ENCODE measurements around the gene VWF.
"Not testable (repeated sequence)": the region's sequence is repeated elsewhere in the genome, so short reads cannot be mapped to it uniquely, and the experiment has no call there.

VWF gene

GRCh38 chr12:6029401-6029800 is 95.1 kb downstream of the VWF start:
- Histone ChIP-seq H3K4me2 (ENCODE audit: low read depth, low read length) (no peak overlapping the region), H3K9me3 (replicated peaks; ENCODE audit: insufficient read depth, low read length) (no peaks in the 10 kb centered on the region), H3K27me3 (replicated peaks; ENCODE audit: insufficient read depth, low read length) (no peaks in the 10 kb centered on the region), H3K9me2 (replicated peaks; ENCODE audit: insufficient read depth, low read length) (no peaks in the 10 kb centered on the region), H3K79me2 (ENCODE audit: low read length) (no peaks in the 10 kb centered on the region), H3K9ac (ENCODE audit: low read length) (no peak overlapping the region), H2AFZ (ENCODE audit: low read length) (no peak overlapping the region), H3K27ac (ENCODE audit: low read length) (no peak overlapping the region), H3F3A (ENCODE audit: insufficient read depth, low read length) (no peaks in the 10 kb centered on the region), H3K4me1 (ENCODE audit: low read length) (no peaks in the 10 kb centered on the region), H4K20me1 (ENCODE audit: insufficient read depth, low read length) (no peaks in the 10 kb centered on the region), H3K4me3 (ENCODE audit: low read length) (no peak overlapping the region), H3K36me3 (replicated peaks; ENCODE audit: insufficient read depth, low read length) (no peaks in the 10 kb centered on the region)
- DNase-seq, result no peak
- TF ChIP-seq EZH2phosphoT487 (IDR thresholded peaks at IDR 0.05; ENCODE audit: low read length) (no peak), EZH2 (optimal IDR thresholded peaks at IDR 0.05; ENCODE audit: low read depth, low read length) (no peak), CTCF (IDR thresholded peaks at IDR 0.05; ENCODE audit: low read length) (no peak)

- H3K4me1 ChIP-seq (ENCODE audit: low read length), result no peaks in the 10 kb centered on the region
Observed at GRCh38 chr12:6026998-6027397, 97.5 kb downstream of the VWF start.

GRCh38 chr12:6025703-6026298 is 98.7 kb downstream of the VWF start:
- H3K4me3 ChIP-seq (ENCODE audit: low read length); H3K27me3 ChIP-seq (replicated peaks; ENCODE audit: insufficient read depth, low read length); H4K20me1 ChIP-seq (ENCODE audit: insufficient read depth, low read length); H3K4me1 ChIP-seq (ENCODE audit: low read length); H3K36me3 ChIP-seq (replicated peaks; ENCODE audit: insufficient read depth, low read length); H3K9me2 ChIP-seq (replicated peaks; ENCODE audit: insufficient read depth, low read length); H3K4me2 ChIP-seq (ENCODE audit: low read depth, low read length); H3F3A ChIP-seq (ENCODE audit: insufficient read depth, low read length); H3K27ac ChIP-seq (ENCODE audit: low read length); H3K79me2 ChIP-seq (ENCODE audit: low read length); H3K9me3 ChIP-seq (replicated peaks; ENCODE audit: insufficient read depth, low read length); DNase-seq; H3K9ac ChIP-seq (ENCODE audit: low read length); H2AFZ ChIP-seq (ENCODE audit: low read length): not testable (repeated sequence)

More at GRCh38 chr12:6026998-6027397, 97.5 kb downstream of the VWF start:
- H3K4me3 ChIP-seq (ENCODE audit: low read length), result no peak overlapping the region
- no peaks in the 10 kb centered on the region for H4K20me1 ChIP-seq (ENCODE audit: insufficient read depth, low read length)
- H2AFZ ChIP-seq (ENCODE audit: low read length), result no peak overlapping the region
- no peaks in the 10 kb centered on the region for H3K27me3 ChIP-seq (replicated peaks; ENCODE audit: insufficient read depth, low read length)
- H3K9me3 ChIP-seq (replicated peaks; ENCODE audit: insufficient read depth, low read length), result no peaks in the 10 kb centered on the region
- DNase-seq, result no peak
- no peak overlapping the region for H3K27ac ChIP-seq (ENCODE audit: low read length)
- H3K9ac ChIP-seq (ENCODE audit: low read length), result no peak overlapping the region
- H3K9me2 ChIP-seq (replicated peaks; ENCODE audit: insufficient read depth, low read length), result no peaks in the 10 kb centered on the region
- H3K4me2 ChIP-seq (ENCODE audit: low read depth, low read length), result no peak overlapping the region
- TF ChIP-seq EZH2 (optimal IDR thresholded peaks at IDR 0.05; ENCODE audit: low read depth, low read length) (no peak), EZH2phosphoT487 (IDR thresholded peaks at IDR 0.05; ENCODE audit: low read length) (no peak), CTCF (IDR thresholded peaks at IDR 0.05; ENCODE audit: low read length) (no peak)
- no peaks in the 10 kb centered on the region for H3K79me2 ChIP-seq (ENCODE audit: low read length)
- H3F3A ChIP-seq (ENCODE audit: insufficient read depth, low read length), result no peaks in the 10 kb centered on the region
- no peaks in the 10 kb centered on the region for H3K36me3 ChIP-seq (replicated peaks; ENCODE audit: insufficient read depth, low read length)

- H4K20me1 ChIP-seq (ENCODE audit: insufficient read depth, low read length); H3K36me3 ChIP-seq (replicated peaks; ENCODE audit: insufficient read depth, low read length); H3F3A ChIP-seq (ENCODE audit: insufficient read depth, low read length); H3K9me3 ChIP-seq (replicated peaks; ENCODE audit: insufficient read depth, low read length); H3K4me3 ChIP-seq (ENCODE audit: low read length); H3K79me2 ChIP-seq (ENCODE audit: low read length); H3K9ac ChIP-seq (ENCODE audit: low read length); H3K9me2 ChIP-seq (replicated peaks; ENCODE audit: insufficient read depth, low read length); H3K27me3 ChIP-seq (replicated peaks; ENCODE audit: insufficient read depth, low read length); H3K27ac ChIP-seq (ENCODE audit: low read length); DNase-seq; H2AFZ ChIP-seq (ENCODE audit: low read length); H3K4me1 ChIP-seq (ENCODE audit: low read length); H3K4me2 ChIP-seq (ENCODE audit: low read depth, low read length): not testable (repeated sequence)
Observed at GRCh38 chr12:6024066-6024465, 100.4 kb downstream of the VWF start.

Measured in MM.1S (cell line).